Measurements from ENCODE around the gene TMEM239.

DNA sequence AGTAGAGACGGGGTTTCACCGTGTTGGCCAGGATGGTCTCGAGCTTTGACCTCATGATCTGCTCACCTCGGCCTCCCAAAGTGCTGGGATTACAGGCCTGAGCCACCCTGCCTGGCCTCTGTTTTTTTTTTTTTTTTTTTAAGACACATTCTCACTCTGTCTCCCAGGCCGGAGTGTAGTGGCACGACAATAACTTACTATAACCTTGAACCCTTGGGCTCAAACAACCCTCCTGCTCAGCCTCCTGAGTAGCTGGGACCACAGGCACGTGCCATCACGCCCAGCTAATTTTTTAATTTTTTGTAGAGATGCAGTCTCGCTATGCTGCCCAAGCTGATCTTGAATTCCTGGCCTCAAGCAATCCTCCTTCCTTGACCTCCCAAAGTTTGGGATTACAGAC is 42.4 kb upstream of the TMEM239 start:
- TF ChIP-seq CTCF (conservative IDR thresholded peaks at IDR 0.05 in 1 of 2, IDR thresholded peaks at IDR 0.05 in 1 of 2; ENCODE audit: extremely low read depth in 1 of 2, insufficient read depth in 1 of 2, low read depth in 1 of 2, low read length in 2 of 2) (no peak), EZH2 (IDR thresholded peaks at IDR 0.05; ENCODE audit: borderline replicate concordance, low read length) (no peak)
